NCI-H2107 (cell line): ENCODE results near the gene YY2.
"Not testable (repeated sequence)": the region's sequence is repeated elsewhere in the genome, so short reads cannot be mapped to it uniquely, and the experiment has no call there.

Experiments
- DNase-seq: peaks from one replicate; lab custom pipeline; 2025; lab: John Stamatoyannopoulos, UW

Gene YY2

GRCh38 chrX:21855937-21856415 lies at the start of gene YY2:
YY2 (plus strand) TSS chrX:21855987; CDS start chrX:21856485, 498 bp downstream.
- DNase-seq: no peak

GRCh38 chrX:21806691-21807090 lies 49.1 kb upstream of the YY2 start:
- no peak for DNase-seq

GRCh38 chrX:21811832-21812231 lies 44.0 kb upstream of the YY2 start:
- no peak for DNase-seq

GRCh38 chrX:21812628-21813027 lies 43.2 kb upstream of the YY2 start:
- no peak for DNase-seq

- no peak for DNase-seq
Measured at GRCh38 chrX:21813612-21814368, 42.0 kb upstream of the YY2 start.

- no peak for DNase-seq
Measured at GRCh38 chrX:21816136-21816535, 39.7 kb upstream of the YY2 start.

- not testable (repeated sequence) for DNase-seq
Measured at GRCh38 chrX:21820170-21820569, 35.6 kb upstream of the YY2 start.

- DNase-seq: no peak
Measured at GRCh38 chrX:21821875-21822274, 33.9 kb upstream of the YY2 start.

- no peak for DNase-seq
Measured at GRCh38 chrX:21831496-21831895, 24.3 kb upstream of the YY2 start.

- DNase-seq: no peak
Measured at GRCh38 chrX:21837056-21837455, 18.7 kb upstream of the YY2 start.

GRCh38 chrX:21838937-21839333 lies 16.9 kb upstream of the YY2 start:
- no peak for DNase-seq

GRCh38 chrX:21839334-21840192 lies 16.2 kb upstream of the YY2 start, which contains the start of gene MBTPS2:
MBTPS2 (plus strand) TSS chrX:21839617; CDS start chrX:21839735, 118 bp downstream.
- DNase-seq: peak; percentile 93

GRCh38 chrX:21840193-21840545 lies 15.6 kb upstream of the YY2 start:
- DNase-seq: no peak

- no peak for DNase-seq
Measured at GRCh38 chrX:21843179-21843578, 12.6 kb upstream of the YY2 start.

GRCh38 chrX:21845096-21845495 lies 10.7 kb upstream of the YY2 start:
- no peak for DNase-seq

- DNase-seq: no peak
Measured at GRCh38 chrX:21847342-21847741, 8.4 kb upstream of the YY2 start.

- no peak for DNase-seq
Measured at GRCh38 chrX:21853578-21853977, 2.2 kb upstream of the YY2 start.

- no peak for DNase-seq
Measured at GRCh38 chrX:21856504-21856903, 717 bp downstream of the YY2 start.

- no peak for DNase-seq
Measured at GRCh38 chrX:21863241-21863640, 7.5 kb downstream of the YY2 start.

- DNase-seq: no peak
Measured at GRCh38 chrX:21865436-21865835, 9.6 kb downstream of the YY2 start.

- no peak for DNase-seq
Measured at GRCh38 chrX:21870494-21870893, 14.7 kb downstream of the YY2 start.

- no peak for DNase-seq
Measured at GRCh38 chrX:21873063-21873775, 17.4 kb downstream of the YY2 start.
